GM20000 (cell line): ENCODE results near the gene NOL4L.

Source experiments
- DNase-seq: peaks from one replicate; pipeline ENCODE4 v3.0.0; 2012; ENCODE audit warnings: low spot score
- CTCF ChIP-seq: IDR thresholded peaks from 2 replicates; pipeline ENCODE4 v1.5.1; 2012; ENCODE audit warnings: mild to moderate bottlenecking, control low read depth; ENCODE audit errors: extremely low read depth, missing control alignments

The NOL4L gene

GRCh38 chr20:32535316-32535952 lies 49.7 kb downstream of the NOL4L start:
- no peak for DNase-seq
- no peak for TF ChIP-seq CTCF

- TF ChIP-seq CTCF, result no peak
- DNase-seq, result peak; percentile 41
Observed at GRCh38 chr20:32534661-32535240, 50.4 kb downstream of the NOL4L start.

- TF ChIP-seq CTCF, result no peak
- no peak for DNase-seq
Observed at GRCh38 chr20:32533732-32534131, 51.4 kb downstream of the NOL4L start.

- DNase-seq, result no peak
- no peak for TF ChIP-seq CTCF
Observed at GRCh38 chr20:32532246-32532645, 52.9 kb downstream of the NOL4L start.

- no peak for TF ChIP-seq CTCF
- DNase-seq, result no peak
Observed at GRCh38 chr20:32528905-32529670, 56.0 kb downstream of the NOL4L start.

- no peak for TF ChIP-seq CTCF
- DNase-seq, result no peak
Observed at GRCh38 chr20:32528171-32528891, 56.8 kb downstream of the NOL4L start.
